ENCODE results near the gene GSK3B. TPM values are rescaled to one million over a fixed set of nuclear protein-coding genes. Genes with fewer than 3 reads are reported as not detected.

The GSK3B gene
- total RNA-seq, 4 donors from 2014 or later, result 35.0 to 53.2 (median 44.0) TPM

GRCh38 chr3:119934249-119934648 lies 160.0 kb downstream of the GSK3B start:
- no peak for DNase-seq
- H3K9me3 ChIP-seq, result no peaks in the 10 kb centered on the region
- TF ChIP-seq POLR2A (IDR thresholded peaks at IDR 0.05), result no peak
- TF ChIP-seq CTCF (IDR thresholded peaks at IDR 0.05), result no peak
- no peaks in the 10 kb centered on the region for H3K36me3 ChIP-seq
- no peak overlapping the region for H3K4me3 ChIP-seq (replicated peaks in 1 of 3)
- H3K27ac ChIP-seq, result no peak overlapping the region
- intact Hi-C loops (cut with DNase I), result no loop called here
- WGBS, 2 donors, result 89 to 91% methylated on average over 3 of the region's 3 CpGs
- no peaks in the 10 kb centered on the region for H3K27me3 ChIP-seq
- H3K4me1 ChIP-seq, result no peaks in the 10 kb centered on the region

- Histone ChIP-seq H3K4me3 (replicated peaks in 1 of 3) (no peak overlapping the region), H3K27me3 (no peaks in the 10 kb centered on the region), H3K4me1 (no peaks in the 10 kb centered on the region), H3K9me3 (no peaks in the 10 kb centered on the region), H3K27ac (no peak overlapping the region), H3K36me3 (no peaks in the 10 kb centered on the region)
- TF ChIP-seq POLR2A (IDR thresholded peaks at IDR 0.05) (no peak), CTCF (IDR thresholded peaks at IDR 0.05) (no peak)
- WGBS, 2 donors, result 94 to 96% methylated on average over 5 of the region's 5 CpGs
- no peak for DNase-seq
- intact Hi-C loops (cut with DNase I), result no loop called here
Measured at GRCh38 chr3:119933207-119933606, 161.0 kb downstream of the GSK3B start.

DNA sequence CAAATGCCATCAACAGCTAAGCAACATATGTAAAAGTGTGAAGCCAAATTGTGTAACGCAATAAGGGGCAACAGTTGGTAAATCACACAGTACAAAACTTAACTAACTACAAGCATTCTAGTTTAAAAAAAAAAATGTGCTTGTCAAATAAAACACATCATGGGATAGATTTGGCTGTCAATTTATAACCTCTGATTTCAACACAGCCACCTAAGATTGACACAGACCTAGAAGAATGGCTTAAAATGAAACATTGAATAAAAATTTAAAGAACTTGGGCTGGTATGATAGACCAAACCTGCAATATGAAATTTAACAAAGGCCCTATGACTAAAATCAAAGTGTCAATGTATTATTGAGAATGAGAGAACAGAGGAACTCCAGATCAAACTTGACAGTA lies 164.0 kb downstream of the GSK3B start:
- Histone ChIP-seq H3K4me1 (no peaks in the 10 kb centered on the region), H3K27me3 (no peaks in the 10 kb centered on the region), H3K9me3 (no peaks in the 10 kb centered on the region), H3K4me3 (replicated peaks in 1 of 3) (no peak overlapping the region), H3K27ac (no peak overlapping the region), H3K36me3 (no peaks in the 10 kb centered on the region)
- no peak for TF ChIP-seq CTCF (IDR thresholded peaks at IDR 0.05)
- WGBS, 2 donors, result 98 to 100% methylated on average over 1 of the region's 1 CpG
- DNase-seq, result no peak
- intact Hi-C loops (cut with DNase I), result no loop called here

DNA sequence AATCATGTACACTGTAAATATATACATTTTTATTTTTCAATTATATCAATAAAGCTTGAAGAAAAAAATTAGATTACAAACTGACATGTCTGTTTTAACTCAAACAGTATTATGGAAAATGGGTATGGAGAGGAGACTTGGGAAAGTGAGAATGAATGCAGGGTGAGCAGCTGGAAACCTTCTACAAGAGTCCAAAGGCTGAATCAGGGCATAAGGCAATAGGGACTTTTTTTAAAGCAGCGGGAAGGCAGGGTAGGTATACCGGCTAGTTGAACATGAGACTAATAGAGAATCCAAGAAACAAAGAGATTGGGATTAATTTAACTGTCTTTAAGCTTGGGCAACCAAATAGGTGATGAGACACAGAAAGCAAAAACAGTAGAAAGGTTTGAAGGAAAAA lies 167.1 kb downstream of the GSK3B start:
- Histone ChIP-seq H3K4me1 (no peaks in the 10 kb centered on the region), H3K9me3 (no peaks in the 10 kb centered on the region), H3K27ac (no peak overlapping the region), H3K36me3 (no peaks in the 10 kb centered on the region), H3K4me3 (replicated peaks in 1 of 3) (no peak overlapping the region), H3K27me3 (no peaks in the 10 kb centered on the region)
- DNase-seq, result no peak
- TF ChIP-seq CTCF (IDR thresholded peaks at IDR 0.05) (no peak), POLR2A (IDR thresholded peaks at IDR 0.05) (no peak)
- intact Hi-C loops (cut with DNase I), result no loop called here
- WGBS, 2 donors, result 95 to 98% methylated on average over 2 of the region's 2 CpGs

DNA sequence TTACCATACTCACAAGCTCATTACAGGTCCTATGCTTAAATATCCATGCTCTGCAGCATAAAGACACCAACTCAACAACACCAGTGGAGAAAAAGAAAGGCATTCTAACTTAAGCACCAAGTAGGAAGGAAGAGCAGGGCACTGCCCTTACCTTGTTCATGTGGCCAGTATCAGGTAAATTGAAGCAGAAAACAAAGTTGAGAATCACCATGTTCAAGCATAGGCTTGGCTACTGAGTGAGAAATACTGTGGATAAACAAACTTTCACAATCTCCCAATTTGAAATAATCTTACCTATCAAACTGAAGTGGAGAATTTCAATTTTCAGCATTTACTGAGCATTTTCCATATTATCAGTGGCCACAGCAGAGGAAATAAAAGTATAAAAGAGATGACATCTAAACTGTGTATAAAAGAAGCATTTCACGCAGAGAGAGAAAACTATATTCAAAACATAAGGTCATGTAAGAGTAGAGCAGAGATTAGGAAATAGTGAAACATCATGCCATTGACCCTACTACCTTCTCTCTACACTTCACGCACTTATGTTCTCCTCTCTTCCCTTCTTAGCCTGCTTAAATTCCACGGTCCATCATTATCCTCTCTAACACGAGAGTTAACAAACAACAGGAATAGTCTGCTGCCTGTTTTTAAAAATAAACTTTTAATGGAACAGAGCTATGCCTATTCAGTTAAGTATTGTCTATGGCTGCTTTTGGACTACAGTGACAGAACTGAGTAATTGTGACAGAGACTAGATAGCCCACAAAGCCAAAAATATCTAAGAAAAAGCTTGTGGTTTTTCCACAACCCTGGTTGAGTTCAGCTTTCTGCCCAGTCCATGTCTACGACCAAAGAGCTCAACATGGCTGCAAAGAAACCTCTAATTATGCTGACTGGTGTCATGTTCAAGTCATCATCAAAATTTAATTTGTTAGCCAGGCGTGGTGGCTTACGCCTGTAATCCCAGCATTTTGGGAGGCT lies 169.8 kb downstream of the GSK3B start:
- Histone ChIP-seq H3K36me3 (no peaks in the 10 kb centered on the region), H3K4me3 (replicated peaks in 1 of 3) (no peak overlapping the region), H3K9me3 (no peaks in the 10 kb centered on the region), H3K4me1 (no peaks in the 10 kb centered on the region), H3K27ac (no peak overlapping the region), H3K27me3 (no peaks in the 10 kb centered on the region)
- DNase-seq, result no peak
- intact Hi-C loops (cut with DNase I), result no loop called here
- no peak for TF ChIP-seq CTCF (IDR thresholded peaks at IDR 0.05)
- no peak for TF ChIP-seq POLR2A (IDR thresholded peaks at IDR 0.05)
- 94% methylated on average over 7 of the region's 7 CpGs for WGBS, 2 donors

All from thyroid gland (tissue), 4 donors.